GM21390 (cell line): Measurements from ENCODE around the gene G6PD.
"Not testable (repeated sequence)": the region's sequence is repeated elsewhere in the genome, so short reads cannot be mapped to it uniquely, and the experiment has no call there.

Experiments
- ATAC-seq: cut with Tn5 transposase; IDR thresholded peaks from one replicate; pipeline ENCODE4 v1.9.1; 2021; ENCODE audit not compliant: unreplicated experiment

G6PD gene

DNA sequence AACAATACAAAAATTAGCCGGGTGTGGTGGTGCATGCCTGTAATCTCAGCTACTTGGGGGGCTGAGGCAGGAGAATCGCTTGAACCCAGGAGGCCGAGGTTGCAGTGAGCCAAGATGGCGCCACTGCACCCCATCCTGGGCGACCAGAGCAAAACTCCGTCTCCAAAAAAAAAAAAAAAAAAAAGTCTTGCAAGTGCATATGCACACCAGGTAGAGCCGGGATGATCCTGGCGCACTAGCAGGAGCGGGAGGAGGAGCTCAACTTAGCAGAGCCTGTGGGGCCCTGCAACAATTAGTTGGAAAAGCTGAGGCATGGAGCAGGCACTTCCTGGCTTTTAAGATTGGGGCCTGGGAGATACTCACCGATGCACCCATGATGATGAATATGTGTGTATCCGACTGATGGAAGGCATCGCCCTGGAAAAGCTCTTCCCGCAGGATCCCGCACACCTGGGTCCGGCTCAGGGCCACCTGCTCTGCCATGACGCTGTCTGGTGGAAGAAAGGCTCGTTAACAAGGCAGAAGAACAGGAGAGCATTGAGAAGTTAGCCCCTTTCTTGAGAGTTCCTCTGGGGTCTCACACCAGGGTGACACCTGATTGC lies 872 bp downstream of the G6PD start:
- no peak for ATAC-seq

DNA sequence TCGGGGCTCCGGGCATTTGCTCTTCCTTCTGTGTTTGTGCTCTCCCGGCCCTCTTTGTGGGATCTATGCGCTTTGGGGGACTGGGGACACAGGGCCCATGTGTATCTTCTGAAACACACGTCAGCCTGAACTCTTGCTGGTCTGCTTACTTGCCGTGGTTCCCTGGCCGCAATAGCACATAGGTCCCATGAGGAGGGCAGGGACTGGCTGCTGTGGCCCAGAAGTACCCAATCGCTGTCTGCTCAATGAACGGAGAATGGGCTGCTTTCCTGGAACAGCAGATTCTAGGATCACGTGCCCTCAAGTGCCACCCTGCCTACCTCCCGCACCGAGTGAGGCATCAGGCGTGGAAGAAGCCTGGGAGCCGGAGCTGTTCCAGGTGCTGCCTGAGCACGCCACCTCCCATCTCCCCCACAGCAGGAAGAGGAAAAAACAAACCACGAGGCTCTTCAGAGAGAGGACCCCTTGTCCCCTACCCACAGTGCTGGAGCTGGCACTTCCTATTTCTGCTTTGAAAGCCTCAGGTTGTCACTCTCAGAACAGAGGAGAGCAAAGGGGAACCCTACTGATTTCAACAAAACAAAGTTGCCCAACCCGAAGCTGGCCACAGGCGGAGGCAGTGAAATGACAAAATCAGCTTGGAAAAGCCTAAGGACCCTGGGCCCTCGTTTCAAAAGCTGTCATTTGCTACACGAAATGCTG lies 3.8 kb downstream of the G6PD start:
- no peak for ATAC-seq

DNA sequence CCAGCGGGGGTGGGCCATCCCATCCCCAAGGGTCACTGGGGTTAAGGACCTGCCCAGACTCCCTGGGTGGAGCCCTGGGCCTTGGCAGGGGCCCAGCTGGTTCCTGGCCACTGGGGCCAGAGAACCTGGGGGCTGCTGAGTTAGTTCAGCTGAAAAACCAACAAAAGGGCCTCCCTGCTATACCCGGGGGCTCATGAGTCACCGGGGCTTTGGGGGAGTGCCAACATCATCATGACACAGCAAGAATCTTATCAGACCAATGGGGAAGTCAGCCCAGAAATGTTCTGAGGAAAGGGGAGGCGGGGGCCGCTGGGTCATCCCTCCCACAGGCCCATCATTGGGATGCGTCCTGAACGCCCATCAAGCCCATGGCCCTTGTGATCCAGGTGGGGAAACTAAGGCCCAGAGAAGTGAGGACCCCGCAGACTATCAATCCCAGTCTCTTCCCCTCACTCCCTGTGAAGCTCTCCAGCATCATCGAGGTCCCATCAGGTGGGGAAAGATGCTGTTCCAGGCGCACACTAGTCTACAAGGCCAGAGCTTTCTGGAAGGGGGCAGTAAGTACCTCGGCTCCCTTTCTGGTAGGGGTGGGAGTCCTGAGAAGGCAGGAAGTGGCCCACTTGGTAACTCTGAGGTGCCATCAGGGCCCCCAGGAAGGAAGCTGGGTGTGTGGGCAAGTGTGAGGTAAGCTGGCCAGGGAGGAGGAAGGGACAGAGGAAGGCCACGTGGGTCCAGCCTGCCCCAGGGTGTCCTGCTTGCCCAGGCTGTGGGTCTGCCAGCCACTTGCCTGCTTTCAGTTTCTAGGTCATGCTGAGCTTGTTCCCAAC lies 4.5 kb downstream of the G6PD start:
- no peak for ATAC-seq

DNA sequence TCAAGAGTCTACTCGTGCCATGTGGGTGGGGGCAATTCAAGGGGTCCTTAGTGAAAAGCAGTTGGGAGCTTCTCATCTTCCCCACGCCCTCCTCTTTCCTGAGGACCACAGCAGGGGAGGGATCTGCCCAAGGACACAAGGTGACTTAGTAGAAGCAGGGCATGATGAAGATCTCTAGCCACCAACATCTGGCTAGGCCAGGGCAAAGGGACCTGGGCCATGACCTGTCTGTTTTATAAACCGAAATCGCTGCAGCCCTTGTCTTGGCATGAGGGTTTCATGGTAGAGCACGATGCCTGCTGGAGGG lies 5.1 kb downstream of the G6PD start:
- ATAC-seq, result no peak

DNA sequence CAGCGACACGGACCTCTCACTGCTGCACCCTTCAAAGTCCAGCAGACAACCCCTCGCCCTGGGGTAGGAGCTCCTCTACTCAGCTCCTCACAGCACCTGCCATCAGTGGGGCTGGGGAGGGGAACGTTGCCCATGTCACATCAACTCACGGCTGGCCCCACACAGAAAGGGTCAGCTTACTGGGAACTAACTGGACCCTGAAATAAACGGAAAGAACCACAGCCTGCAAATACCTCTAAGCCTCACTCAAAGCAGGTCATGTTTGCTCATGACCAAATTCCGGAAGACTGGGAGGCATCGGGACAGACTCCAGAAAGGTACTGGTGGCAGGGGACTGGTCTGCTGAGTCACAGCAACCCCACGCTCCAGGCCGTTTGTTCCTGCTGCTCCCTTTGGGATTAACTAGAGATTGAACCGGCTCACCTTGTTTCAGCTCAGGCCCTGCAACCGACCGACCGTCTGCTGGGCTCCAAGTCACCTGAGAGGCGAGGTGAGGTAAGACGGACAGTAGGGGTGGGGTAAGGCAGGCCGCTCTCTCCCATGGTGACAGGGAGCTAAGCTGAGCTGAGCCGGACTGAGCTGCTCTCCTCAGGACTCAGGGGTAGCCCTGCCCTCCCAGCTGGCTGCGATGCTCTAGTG lies 5.6 kb downstream of the G6PD start:
- ATAC-seq, result no peak

DNA sequence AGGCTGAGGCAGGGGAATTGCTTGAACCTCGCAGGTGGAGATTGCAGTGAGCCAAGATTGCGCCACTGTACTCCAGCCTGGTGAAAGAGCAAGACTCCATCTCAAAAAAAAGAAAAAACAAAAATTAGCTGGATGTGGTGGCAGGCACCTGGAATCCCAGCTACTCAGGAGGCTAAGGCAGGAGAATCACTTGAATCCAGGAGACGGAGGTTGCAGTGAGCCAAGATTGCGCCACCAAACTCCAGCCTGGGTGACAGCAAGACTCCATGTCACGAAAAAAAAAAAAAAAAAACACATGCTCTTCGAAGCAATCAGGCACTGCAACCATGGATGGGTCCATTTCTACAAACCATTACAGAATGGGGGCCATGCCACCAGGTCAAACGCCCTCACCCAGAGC lies 6.3 kb downstream of the G6PD start:
- not testable (repeated sequence) for ATAC-seq

DNA sequence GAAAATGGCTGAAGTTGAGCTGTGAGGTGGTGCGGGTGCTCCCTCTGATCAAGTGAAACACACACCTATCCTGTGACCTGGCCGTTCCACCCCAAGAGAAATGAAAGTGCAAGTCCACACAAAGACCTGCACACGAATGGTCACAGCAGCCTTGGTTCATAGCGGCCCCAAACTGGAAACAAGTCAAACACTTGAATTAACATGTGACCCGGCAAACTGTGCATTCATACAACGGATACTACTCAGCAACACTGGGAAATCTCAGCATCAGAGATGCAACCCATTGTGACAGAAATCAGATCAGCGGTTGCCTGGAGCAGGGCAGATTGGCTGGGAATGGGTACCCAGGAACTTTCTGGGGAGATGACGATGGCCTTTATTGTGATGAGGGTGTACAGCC lies 7.6 kb downstream of the G6PD start:
- ATAC-seq, result no peak

DNA sequence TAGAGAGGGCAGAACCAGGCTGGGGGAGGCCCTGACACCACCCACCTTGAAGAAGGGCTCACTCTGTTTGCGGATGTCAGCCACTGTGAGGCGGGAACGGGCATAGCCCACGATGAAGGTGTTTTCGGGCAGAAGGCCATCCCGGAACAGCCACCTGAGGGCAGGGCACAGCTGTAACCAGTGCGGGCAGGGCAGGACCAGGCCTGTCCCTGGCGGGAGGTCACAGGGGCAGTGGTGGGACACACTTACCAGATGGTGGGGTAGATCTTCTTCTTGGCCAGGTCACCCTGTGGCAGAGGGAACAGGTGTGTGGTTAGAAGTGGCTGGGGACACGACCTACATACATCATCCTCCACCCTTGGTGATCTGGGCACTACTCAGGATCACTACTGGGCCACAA lies 10.8 kb downstream of the G6PD start:
- ATAC-seq, result no peak

DNA sequence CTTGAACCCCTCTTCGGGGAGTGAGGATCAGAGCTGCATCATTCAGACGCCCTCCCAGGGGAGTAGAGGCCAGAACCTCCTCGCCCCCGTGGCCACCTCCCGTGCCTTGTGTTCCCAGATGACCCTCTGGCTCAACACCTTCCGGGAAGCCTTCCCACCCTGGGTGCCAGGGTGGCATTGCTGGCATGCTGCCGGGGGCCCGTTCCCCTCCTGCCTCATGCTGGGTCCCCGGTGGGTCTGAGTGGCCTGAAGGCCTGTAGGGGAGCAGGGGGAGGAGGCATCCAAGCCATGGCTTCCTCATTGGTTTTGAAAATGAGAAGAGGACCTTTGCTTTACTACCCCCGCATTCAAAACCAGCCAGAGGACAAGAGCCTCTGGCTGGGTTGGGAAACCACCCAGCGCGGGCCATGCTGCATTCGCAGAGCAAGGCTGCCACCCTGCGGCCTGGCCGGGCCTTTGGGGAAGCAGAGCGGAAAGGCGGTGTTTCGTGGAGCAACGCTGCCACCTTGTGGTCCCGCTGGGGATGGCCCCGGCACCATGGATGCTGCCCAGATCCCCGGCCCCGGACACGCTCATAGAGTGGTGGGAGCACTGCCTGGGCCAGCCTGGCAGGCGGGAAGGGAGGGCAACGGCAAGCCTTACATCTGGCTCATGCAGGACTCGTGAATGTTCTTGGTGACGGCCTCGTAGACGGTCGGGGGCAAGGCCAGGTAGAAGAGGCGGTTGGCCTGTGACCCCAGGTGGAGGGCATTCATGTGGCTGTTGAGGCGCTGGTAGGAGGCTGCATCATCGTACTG lies 11.9 kb downstream of the G6PD start:
- ATAC-seq, result peak; percentile 76

DNA sequence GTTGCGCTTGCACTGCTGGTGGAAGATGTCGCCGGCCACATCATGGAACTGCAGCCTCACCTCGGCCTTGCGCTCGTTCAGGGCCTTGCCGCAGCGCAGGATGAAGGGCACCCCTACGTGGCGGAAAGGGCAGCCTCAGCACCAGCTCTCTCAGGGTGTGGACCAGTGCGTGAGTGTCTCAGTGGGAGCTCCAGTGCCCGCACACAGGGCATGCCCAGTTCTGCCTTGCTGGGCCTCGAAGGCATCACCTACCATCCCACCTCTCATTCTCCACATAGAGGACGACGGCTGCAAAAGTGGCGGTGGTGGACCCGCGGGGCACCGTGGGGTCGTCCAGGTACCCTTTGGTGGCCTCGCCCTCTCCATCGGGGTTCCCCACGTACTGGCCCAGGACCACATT lies 14.0 kb downstream of the G6PD start:
- ATAC-seq, result no peak

DNA sequence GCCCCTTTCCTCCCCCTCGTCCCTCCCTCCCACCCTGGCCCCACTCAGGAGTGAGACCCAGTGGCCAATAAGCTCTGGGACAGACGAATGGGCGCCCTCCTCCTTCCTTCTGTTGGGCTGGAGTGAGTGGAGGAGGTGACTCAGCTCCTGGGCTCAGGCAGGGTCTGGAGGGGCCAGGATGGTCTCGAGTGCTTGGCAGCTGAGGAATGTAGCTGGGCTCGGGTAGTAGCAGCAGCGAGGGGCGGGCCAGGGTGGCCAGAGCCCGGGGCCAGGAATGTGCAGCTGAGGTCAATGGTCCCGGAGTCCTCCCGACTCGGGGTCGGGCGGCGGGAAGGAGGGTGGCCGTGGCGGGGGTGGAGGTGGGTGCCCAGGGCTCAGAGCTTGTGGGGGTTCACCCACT lies 15.0 kb downstream of the G6PD start:
- no peak for ATAC-seq

DNA sequence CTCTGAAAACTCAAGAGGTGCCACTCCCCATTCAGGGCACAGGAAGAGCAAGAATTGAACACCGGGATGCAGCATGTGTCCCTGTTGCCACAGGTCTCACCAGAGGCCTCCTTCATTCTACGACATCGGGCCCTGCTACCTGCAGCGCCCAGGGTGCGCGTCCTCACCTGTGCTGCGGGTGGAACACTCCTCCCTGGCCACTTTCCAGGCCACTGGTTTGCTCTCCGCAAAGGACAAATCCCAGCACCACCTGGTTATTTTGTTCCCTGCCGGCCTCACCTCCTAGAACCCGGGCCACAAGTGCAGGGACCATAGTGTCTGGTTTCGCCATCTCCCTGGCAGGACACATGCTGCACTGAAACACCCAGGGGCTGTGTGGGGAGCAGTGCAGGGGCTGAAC lies 16.4 kb downstream of the G6PD start:
- no peak for ATAC-seq

DNA sequence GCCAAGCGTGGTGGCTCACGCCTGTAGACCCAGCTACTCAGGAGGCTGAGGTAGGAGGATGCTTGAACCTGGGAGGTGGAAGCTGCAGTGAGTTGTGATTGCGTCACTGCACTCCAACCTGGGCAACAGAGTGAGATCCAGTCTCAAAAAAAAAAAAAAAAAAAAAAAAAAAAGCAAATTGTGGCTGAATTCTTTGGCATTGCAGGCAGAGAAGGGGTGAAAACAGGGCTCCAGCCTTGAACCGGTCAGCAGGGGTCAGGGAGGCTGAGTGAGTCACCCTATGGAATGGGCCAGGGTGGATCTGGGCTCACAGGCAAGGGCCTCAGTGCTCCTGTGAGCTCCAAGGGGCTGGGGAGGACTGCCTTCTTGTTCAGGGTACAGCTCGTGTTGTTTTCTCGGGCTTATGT lies 17.4 kb downstream of the G6PD start:
- no peak for ATAC-seq

DNA sequence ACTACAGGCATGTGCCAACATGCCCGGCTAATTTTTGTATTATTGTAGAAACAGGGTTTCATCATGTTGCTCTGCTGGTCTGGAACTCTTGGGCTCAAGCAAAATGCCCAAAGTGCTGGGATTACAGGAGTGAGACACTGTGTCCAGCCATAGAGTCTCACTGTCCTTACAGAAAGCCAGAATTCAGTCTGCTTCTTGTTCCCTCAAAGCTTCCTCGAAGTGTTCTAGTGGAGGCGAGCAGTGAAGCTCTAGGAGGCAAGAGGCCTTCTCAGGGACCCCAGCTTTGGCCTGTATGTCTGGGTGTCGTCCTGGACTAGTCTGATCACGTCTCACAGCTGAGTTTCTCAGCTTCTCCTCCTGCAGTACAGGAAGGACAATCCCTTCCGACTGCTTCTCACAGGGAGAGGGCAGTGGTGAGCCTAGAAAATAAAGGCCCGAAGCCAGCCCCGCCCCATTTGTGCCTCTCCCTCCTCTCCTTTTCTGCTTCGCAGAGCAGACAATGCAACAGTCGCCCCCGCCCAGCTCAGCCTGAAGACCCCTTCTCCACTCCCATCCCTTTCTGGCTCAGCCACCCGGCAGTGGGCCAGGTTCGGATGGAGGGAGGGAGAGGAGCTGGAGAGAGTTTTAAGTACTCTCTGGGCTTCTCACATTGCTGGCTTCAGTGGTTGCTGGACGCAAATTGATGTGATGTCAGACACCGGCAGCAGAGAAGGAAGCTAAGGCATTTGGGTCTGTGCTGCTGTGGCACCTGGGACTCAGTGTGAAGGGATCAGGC lies 19.6 kb downstream of the G6PD start:
- ATAC-seq, result no peak

DNA sequence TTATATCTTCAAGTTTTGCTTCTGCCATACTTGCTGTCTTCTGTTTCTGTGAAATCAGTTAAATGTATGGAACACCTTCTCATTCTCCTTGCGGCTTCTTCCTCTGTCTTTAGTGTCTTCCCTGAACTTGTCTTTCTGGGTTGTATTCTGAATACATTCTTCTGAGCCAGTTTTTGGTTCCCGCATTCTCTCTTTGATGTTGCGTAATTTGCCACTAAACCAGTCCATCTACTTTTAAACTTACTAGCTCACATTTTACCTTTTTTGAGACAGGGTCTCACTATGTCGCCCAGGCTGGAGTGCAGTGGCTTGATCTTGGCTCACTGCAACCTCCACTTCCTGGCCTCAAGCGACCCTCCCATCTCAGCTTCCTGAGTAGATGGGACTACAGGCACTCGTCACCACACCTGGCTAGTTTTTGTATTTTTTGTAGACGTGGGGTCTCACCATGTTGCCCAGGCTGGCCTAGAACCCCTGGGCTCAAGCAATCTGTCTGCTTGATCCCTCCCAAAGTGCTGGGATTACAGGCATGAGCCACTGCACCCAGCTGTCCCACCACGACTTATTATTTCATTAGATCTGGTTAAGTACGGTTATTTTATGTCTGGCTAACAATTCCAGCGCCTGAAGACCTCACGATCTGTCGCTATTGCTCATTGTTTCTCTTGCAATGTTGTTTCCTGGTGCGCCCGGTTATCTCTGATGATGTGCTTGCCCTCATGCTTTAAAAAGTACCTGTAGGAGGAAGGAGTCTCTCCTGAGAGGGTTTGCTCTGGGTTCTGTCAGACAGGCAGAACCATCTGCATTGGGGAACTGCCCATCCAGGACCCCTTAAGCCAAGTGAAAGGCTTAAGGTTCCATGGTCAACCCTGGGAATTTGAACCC lies 20.8 kb downstream of the G6PD start:
- ATAC-seq, result no peak

DNA sequence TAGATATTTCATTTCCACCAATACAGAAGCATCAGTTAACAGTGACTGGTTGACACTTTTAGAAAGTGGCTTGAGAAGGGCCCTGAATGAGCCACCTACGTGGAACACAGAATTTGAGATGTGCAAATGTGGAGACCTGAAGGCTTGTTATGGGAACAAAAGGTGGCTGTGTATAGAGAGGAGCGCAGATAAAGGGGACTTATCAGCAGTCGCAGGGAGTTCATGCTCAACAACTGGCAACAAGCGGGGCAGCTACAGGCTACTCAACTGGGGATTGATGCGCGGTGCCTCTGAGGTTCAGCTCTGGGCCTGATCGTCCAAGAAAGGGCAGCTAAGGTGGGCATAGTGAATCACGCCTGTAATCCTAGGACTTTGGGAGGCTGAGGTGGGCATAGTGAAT lies 27.3 kb downstream of the G6PD start:
- no peak for ATAC-seq

DNA sequence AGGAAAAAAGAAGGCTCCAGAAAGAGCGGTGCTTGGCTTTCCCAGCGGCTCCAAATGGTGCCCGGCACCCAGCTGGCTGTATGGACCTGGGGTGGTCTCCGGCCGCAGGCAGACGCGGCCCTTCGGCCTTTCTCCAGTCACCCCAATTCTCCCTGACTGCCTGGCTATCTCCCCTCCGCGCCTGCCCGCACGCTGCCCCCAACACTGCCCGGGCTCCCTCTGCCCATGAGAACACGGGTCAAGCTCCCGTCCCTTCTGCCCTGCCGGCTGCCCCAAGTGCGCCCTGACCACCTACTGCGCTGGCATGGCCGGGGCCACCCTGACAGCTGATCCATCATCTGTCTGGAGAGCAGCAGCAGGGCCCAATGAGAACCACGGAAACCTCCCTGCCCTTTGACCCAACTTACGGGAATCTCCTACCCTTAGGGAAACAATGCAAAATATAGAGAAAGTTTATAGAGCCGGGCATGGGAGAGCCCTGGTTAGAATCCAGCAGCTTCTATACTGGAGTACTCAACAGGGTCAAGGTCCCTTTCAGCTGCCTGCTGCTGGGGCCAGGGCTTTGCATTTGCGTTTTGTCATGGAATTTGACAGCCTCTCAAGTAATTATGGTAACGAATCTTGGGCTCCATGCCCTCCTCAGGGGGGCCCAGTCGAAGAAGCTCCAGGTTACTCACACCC lies 29.4 kb downstream of the G6PD start:
- ATAC-seq, result no peak

DNA sequence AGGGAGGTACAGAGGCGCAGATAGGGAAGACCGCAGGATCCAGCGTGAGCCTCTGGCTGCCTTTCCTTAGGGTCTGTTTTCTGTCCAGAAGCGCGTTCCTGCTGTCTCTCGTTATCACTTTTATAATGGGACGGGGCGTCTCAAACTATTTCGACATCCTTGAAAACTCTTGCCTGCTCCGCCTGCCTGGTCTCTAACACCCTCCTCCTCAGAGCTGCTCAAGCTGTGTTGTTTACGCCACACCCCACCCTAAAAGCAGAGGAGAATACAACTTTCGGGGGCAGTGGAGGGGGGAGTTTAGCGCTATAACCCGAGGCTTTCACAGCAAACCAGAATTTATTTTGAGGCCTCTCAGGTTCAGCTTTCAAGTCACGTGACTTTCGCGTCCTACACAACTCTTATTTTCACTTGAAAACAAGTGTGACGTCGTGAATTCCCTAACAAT lies 30.0 kb downstream of the G6PD start:
- peak; percentile 5 for ATAC-seq
